Central memory CD4-positive, alpha-beta T cell (primary cell): ENCODE measurements around the gene CASZ1.

Experiments
- DNase-seq: peaks from one replicate; pipeline ENCODE4 v3.0.0; 2022

The CASZ1 gene

GRCh38 chr1:10635085-10635896 lies 161.2 kb downstream of the CASZ1 start:
- DNase-seq, result no peak

- DNase-seq, result no peak
These were observed 161.9 kb downstream of the CASZ1 start for GRCh38 chr1:10634428-10635084.

- no peak for DNase-seq
These were observed 162.4 kb downstream of the CASZ1 start for GRCh38 chr1:10634075-10634427.

GRCh38 chr1:10633416-10633815 lies 163.0 kb downstream of the CASZ1 start:
- DNase-seq, result no peak

- DNase-seq, result no peak
These were observed 163.8 kb downstream of the CASZ1 start for GRCh38 chr1:10632691-10633090.

GRCh38 chr1:10631811-10632593 lies 164.4 kb downstream of the CASZ1 start:
- DNase-seq, result no peak

- no peak for DNase-seq
These were observed 165.2 kb downstream of the CASZ1 start for GRCh38 chr1:10631121-10631810.

- DNase-seq, result no peak
These were observed 165.8 kb downstream of the CASZ1 start for GRCh38 chr1:10630661-10631120.

- no peak for DNase-seq
These were observed 166.5 kb downstream of the CASZ1 start for GRCh38 chr1:10629816-10630571.

- DNase-seq, result no peak
These were observed 167.2 kb downstream of the CASZ1 start for GRCh38 chr1:10629091-10629815.

- DNase-seq, result no peak
These were observed 167.8 kb downstream of the CASZ1 start for GRCh38 chr1:10628685-10629084.

- DNase-seq, result no peak
These were observed 169.5 kb downstream of the CASZ1 start for GRCh38 chr1:10626791-10627410.

- no peak for DNase-seq
These were observed 170.2 kb downstream of the CASZ1 start for GRCh38 chr1:10626131-10626731.

- no peak for DNase-seq
These were observed 170.9 kb downstream of the CASZ1 start for GRCh38 chr1:10625554-10625953.

GRCh38 chr1:10625076-10625475 lies 171.4 kb downstream of the CASZ1 start:
- DNase-seq, result no peak

- no peak for DNase-seq
These were observed 172.0 kb downstream of the CASZ1 start for GRCh38 chr1:10624256-10625050.

GRCh38 chr1:10623686-10624145 lies 172.7 kb downstream of the CASZ1 start:
- DNase-seq, result no peak

GRCh38 chr1:10622910-10623685 lies 173.3 kb downstream of the CASZ1 start:
- no peak for DNase-seq

GRCh38 chr1:10621906-10622305 lies 174.5 kb downstream of the CASZ1 start:
- no peak for DNase-seq
